SK-N-SH (cell line): ENCODE data around the gene CTRB1. TPM values are rescaled to one million over a fixed set of nuclear protein-coding genes. Genes with fewer than 3 reads are reported as not detected.
"Not testable (repeated sequence)": the region's sequence is repeated elsewhere in the genome, so short reads cannot be mapped to it uniquely, and the experiment has no call there.

Experiments used
- CTCF ChIA-PET: fragments of 300-600, 350-600 bp; formaldehyde crosslinking; extraction: SDS; loops from one replicate; lab custom pipeline; 2021; lab: Yijun Ruan, JAX
- POLR2A ChIA-PET: fragments of 350-600 bp; sonication (Branson Sonifier 250); formaldehyde crosslinking; extraction: SDS; loops from one replicate; lab custom pipeline; 2020; ENCODE audit warnings: antibody characterized with exemption, inconsistent platforms; lab: Yijun Ruan, JAX
- DNase-seq: peaks from one replicate; pipeline ENCODE4 v3.0.0; 2012
- H2AFZ ChIP-seq: fragments of 200-600 bp; sonication (generic); 2 replicates; pipeline ENCODE4 v1.8.1; 2016; ENCODE audit warnings: antibody characterized with exemption, mild to moderate bottlenecking, low read depth
- H3F3A ChIP-seq: fragments of 200-600 bp; sonication (generic); replicated peaks from 2 replicates; pipeline ENCODE3; 2016; ENCODE audit warnings: antibody characterized with exemption, mild to moderate bottlenecking; ENCODE audit not compliant: insufficient read depth
- H3K27ac ChIP-seq, 2 experiments: fragments of 200-500 bp in 1 of 2; fragments of 200-600 bp in 1 of 2; sonication (Bioruptor generic) in 1 of 2; sonication (generic), shearing (Covaris generic) in 1 of 2; 2 replicates each; pipeline versions ENCODE4 v1.5.1 to v1.6.1; 2014 to 2016; ENCODE audit warnings: low read depth in 2 of 2, inconsistent platforms in 1 of 2, low read length in 1 of 2, mild to moderate bottlenecking in 1 of 2, mixed read lengths in 1 of 2
- H3K27me3 ChIP-seq: fragments of 200-600 bp; sonication (generic), shearing (Covaris generic); 2 replicates; pipeline ENCODE4 v1.6.1; 2016; ENCODE audit warnings: mixed run types; ENCODE audit not compliant: insufficient read depth
- H3K36me3 ChIP-seq, 2 experiments: fragments of 200-500 bp in 1 of 2; fragments of 200-600 bp in 1 of 2; sonication (Bioruptor generic) in 1 of 2; sonication (generic) in 1 of 2; replicated peaks in 1 of 2; 2 replicates each; pipeline versions ENCODE3 to v1.5.1; 2014 to 2016; ENCODE audit warnings: low read length in 1 of 2, mild to moderate bottlenecking in 1 of 2; ENCODE audit not compliant: insufficient read depth in 2 of 2, control insufficient read depth in 1 of 2
- H3K4me1 ChIP-seq, 2 experiments: fragments of 200-500 bp in 1 of 2; fragments of 200-600 bp in 1 of 2; sonication (Bioruptor generic) in 1 of 2; sonication (generic), shearing (Covaris generic) in 1 of 2; 2 replicates each; pipeline versions ENCODE4 v1.5.1 to v1.6.1; 2014 to 2016; ENCODE audit warnings: low read depth in 1 of 2, low read length in 1 of 2, mixed run types in 1 of 2; ENCODE audit not compliant: insufficient read depth in 2 of 2, control insufficient read depth in 1 of 2
- H3K4me2 ChIP-seq: fragments of 200-600 bp; sonication (generic), shearing (Covaris generic); 2 replicates; pipeline ENCODE4 v1.6.1; 2017; ENCODE audit warnings: mixed run types
- H3K4me3 ChIP-seq, 2 experiments: fragments of 200-500 bp in 1 of 2; fragments of 200-600 bp in 1 of 2; sonication (Bioruptor generic) in 1 of 2; sonication (generic), shearing (Covaris generic) in 1 of 2; 2 replicates each; pipeline versions ENCODE4 v1.5.1 to v1.8.1; 2014 to 2016; ENCODE audit warnings: low read depth in 2 of 2, inconsistent platforms in 1 of 2, low read length in 1 of 2, mild to moderate bottlenecking in 1 of 2, mixed read lengths in 1 of 2, moderate library complexity in 1 of 2
- H3K79me2 ChIP-seq: fragments of 200-600 bp; sonication (generic); 2 replicates; pipeline ENCODE4 v1.8.1; 2017; ENCODE audit warnings: mild to moderate bottlenecking; ENCODE audit not compliant: insufficient read depth
- H3K9ac ChIP-seq: fragments of 200-600 bp; sonication (generic); 2 replicates; pipeline ENCODE4 v1.6.1; 2017; ENCODE audit warnings: mixed run types
- H3K9me2 ChIP-seq: fragments of 200-600 bp; sonication (generic); 2 replicates; pipeline ENCODE4 v1.6.1; 2017; ENCODE audit warnings: mixed run types
- H3K9me3 ChIP-seq: fragments of 200-600 bp; sonication (generic); 2 replicates; pipeline ENCODE4 v1.6.1; 2017; ENCODE audit warnings: mixed run types, mild to moderate bottlenecking, moderate library complexity
- H4K20me1 ChIP-seq: fragments of 200-600 bp; sonication (generic); 2 replicates; pipeline ENCODE4 v1.6.1; 2017; ENCODE audit warnings: mild to moderate bottlenecking, mixed run types; ENCODE audit not compliant: insufficient read depth
- CHD2 ChIP-seq: fragments of 150-350 bp; IDR thresholded peaks from 2 replicates; pipeline ENCODE4 v1.6.1; 2018; ENCODE audit warnings: low read length; ENCODE audit not compliant: partially characterized antibody
- FOSL2 ChIP-seq: IDR thresholded peaks from 2 replicates; pipeline ENCODE4 v1.4.0; 2012; ENCODE audit warnings: low read depth, mild to moderate bottlenecking, moderate library complexity, borderline replicate concordance
- FOXJ3 ChIP-seq: sonication (generic); formaldehyde crosslinking; IDR thresholded peaks from 2 replicates; pipeline ENCODE4 v1.5.1; 2020; ENCODE audit warnings: mild to moderate bottlenecking, missing genetic modification reagents
- GABPA ChIP-seq: IDR thresholded peaks from 2 replicates; pipeline ENCODE4 v1.4.0; 2012; ENCODE audit warnings: low read depth, mild to moderate bottlenecking
- GATA2 ChIP-seq: sonication (generic); formaldehyde crosslinking; IDR thresholded peaks from 2 replicates; pipeline ENCODE4 v1.5.0; 2020; ENCODE audit warnings: mild to moderate bottlenecking, missing genetic modification reagents
- JUND ChIP-seq: IDR thresholded peaks from 2 replicates; pipeline ENCODE4 v1.4.0; 2012
- MAX ChIP-seq: IDR thresholded peaks from 2 replicates; pipeline ENCODE4 v1.4.0; 2012; ENCODE audit warnings: low read depth
- NFIC ChIP-seq: IDR thresholded peaks from 2 replicates; pipeline ENCODE4 v1.4.0; 2012; ENCODE audit warnings: borderline replicate concordance
- NRF1 ChIP-seq: IDR thresholded peaks from 2 replicates; pipeline ENCODE4 v1.6.1; 2012; ENCODE audit warnings: low read depth, mild to moderate bottlenecking, low read length
- RCOR1 ChIP-seq: fragments of 150-350 bp; IDR thresholded peaks from 2 replicates; pipeline ENCODE4 v1.6.1; 2017; ENCODE audit warnings: antibody characterized with exemption, low read length
- RFX5 ChIP-seq: IDR thresholded peaks from 2 replicates; pipeline ENCODE4 v1.6.1; 2012; ENCODE audit warnings: mild to moderate bottlenecking, improper control_type of control experiment, low read length
- RXRA ChIP-seq: IDR thresholded peaks from 2 replicates; pipeline ENCODE4 v1.4.0; 2012; ENCODE audit warnings: low read depth, mild to moderate bottlenecking, borderline replicate concordance
- TAF1 ChIP-seq: IDR thresholded peaks from 2 replicates; pipeline ENCODE4 v1.6.1; 2012; ENCODE audit warnings: low read depth, mild to moderate bottlenecking, low read length, moderate library complexity, borderline replicate concordance
- TCF12 ChIP-seq: IDR thresholded peaks from 2 replicates; pipeline ENCODE4 v1.4.0; 2012
- WGBS: methylation state at CpG from one replicate; pipeline ENCODE4 v1.1.6; 2017; ENCODE audit warnings: low lambda C conversion rate; 5-methylcytosine and 5-hydroxymethylcytosine counted together
- polyA plus RNA-seq, 3 experiments: library from polyadenylated mRNA; depleted of rRNA; stranded (reverse); fragments of >200 nt; gene quantifications; 2 replicates each; pipeline ENCODE4 v1.2.3, GENCODE V29; 2012
- TF ChIP-seq, protein P1 (sequence below): IDR thresholded peaks from 2 replicates; pipeline ENCODE4 v1.6.1; 2012; ENCODE audit warnings: mild to moderate bottlenecking, low read depth, low read length, moderate library complexity
- TF ChIP-seq, protein P2 (sequence below): IDR thresholded peaks from 2 replicates; pipeline ENCODE4; 2012

The CTRB1 gene
- polyA plus RNA-seq, 1 of the 3 experiments (the other 2 are of a cell fraction): not detected

GRCh38 chr16:75266738-75267630 is 48.2 kb downstream of the CTRB1 start (continued):
- TF ChIP-seq, protein P1, sequence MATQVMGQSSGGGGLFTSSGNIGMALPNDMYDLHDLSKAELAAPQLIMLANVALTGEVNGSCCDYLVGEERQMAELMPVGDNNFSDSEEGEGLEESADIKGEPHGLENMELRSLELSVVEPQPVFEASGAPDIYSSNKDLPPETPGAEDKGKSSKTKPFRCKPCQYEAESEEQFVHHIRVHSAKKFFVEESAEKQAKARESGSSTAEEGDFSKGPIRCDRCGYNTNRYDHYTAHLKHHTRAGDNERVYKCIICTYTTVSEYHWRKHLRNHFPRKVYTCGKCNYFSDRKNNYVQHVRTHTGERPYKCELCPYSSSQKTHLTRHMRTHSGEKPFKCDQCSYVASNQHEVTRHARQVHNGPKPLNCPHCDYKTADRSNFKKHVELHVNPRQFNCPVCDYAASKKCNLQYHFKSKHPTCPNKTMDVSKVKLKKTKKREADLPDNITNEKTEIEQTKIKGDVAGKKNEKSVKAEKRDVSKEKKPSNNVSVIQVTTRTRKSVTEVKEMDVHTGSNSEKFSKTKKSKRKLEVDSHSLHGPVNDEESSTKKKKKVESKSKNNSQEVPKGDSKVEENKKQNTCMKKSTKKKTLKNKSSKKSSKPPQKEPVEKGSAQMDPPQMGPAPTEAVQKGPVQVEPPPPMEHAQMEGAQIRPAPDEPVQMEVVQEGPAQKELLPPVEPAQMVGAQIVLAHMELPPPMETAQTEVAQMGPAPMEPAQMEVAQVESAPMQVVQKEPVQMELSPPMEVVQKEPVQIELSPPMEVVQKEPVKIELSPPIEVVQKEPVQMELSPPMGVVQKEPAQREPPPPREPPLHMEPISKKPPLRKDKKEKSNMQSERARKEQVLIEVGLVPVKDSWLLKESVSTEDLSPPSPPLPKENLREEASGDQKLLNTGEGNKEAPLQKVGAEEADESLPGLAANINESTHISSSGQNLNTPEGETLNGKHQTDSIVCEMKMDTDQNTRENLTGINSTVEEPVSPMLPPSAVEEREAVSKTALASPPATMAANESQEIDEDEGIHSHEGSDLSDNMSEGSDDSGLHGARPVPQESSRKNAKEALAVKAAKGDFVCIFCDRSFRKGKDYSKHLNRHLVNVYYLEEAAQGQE: no peak
- no peak for TF ChIP-seq TCF12
- TF ChIP-seq GATA2 (CRISPR knock-in tag): no peak
- TF ChIP-seq FOXJ3: no peak

GRCh38 chr16:75267631-75268264 is 49.0 kb downstream of the CTRB1 start:
- Histone ChIP-seq H3K4me1 (peaks cover 25 to 42% of the 10 kb centered on the region in 2 experiments), H3K79me2 (peaks cover 39% of the 10 kb centered on the region), H2AFZ (no peak overlapping the region), H3K4me3 (no peak overlapping the region), H3K9me3 (no peaks in the 10 kb centered on the region), H3K27ac (no peak overlapping the region), H3K9ac (no peak overlapping the region), H3K36me3 (peaks cover 4 to 5% of the 10 kb centered on the region in 2 experiments), H3F3A (peaks cover 3% of the 10 kb centered on the region), H3K4me2 (peak overlapping the region; percentile 18; the same call in 1 of the 2 replicates), H4K20me1 (peaks cover 20% of the 10 kb centered on the region), H3K9me2 (no peaks in the 10 kb centered on the region), H3K27me3 (no peaks in the 10 kb centered on the region)
- POLR2A ChIA-PET: no interaction called here
- WGBS: 40% methylated on average over 2 of the region's 10 CpGs
- peak; percentile 38 for DNase-seq
- TF ChIP-seq TAF1: no peak
- no peak for TF ChIP-seq RCOR1
- TF ChIP-seq TCF12: peak; percentile 79
- peak; percentile 73; the same call in 1 of the 2 replicates for TF ChIP-seq NFIC
- TF ChIP-seq, protein P2, sequence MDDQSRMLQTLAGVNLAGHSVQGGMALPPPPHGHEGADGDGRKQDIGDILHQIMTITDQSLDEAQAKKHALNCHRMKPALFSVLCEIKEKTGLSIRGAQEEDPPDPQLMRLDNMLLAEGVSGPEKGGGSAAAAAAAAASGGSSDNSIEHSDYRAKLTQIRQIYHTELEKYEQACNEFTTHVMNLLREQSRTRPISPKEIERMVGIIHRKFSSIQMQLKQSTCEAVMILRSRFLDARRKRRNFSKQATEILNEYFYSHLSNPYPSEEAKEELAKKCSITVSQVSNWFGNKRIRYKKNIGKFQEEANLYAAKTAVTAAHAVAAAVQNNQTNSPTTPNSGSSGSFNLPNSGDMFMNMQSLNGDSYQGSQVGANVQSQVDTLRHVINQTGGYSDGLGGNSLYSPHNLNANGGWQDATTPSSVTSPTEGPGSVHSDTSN: peak; percentile 29; the same call in 1 of the 2 replicates
- peak; percentile 82 for TF ChIP-seq JUND
- no peak for TF ChIP-seq GABPA
- TF ChIP-seq MAX: no peak
- no peak for TF ChIP-seq NRF1
- no peak for TF ChIP-seq RFX5
- no peak for TF ChIP-seq FOXJ3
- TF ChIP-seq CHD2: no peak
- TF ChIP-seq RXRA: peak; percentile 36; the same call in 1 of the 2 replicates
- TF ChIP-seq FOSL2: peak; percentile 90
- CTCF ChIA-PET: interaction anchor here (1.0 kb wide), 1 partner anchor 118 kb away, joined by 4 read pairs; no protein-coding TSS in a partner anchor

DNA sequence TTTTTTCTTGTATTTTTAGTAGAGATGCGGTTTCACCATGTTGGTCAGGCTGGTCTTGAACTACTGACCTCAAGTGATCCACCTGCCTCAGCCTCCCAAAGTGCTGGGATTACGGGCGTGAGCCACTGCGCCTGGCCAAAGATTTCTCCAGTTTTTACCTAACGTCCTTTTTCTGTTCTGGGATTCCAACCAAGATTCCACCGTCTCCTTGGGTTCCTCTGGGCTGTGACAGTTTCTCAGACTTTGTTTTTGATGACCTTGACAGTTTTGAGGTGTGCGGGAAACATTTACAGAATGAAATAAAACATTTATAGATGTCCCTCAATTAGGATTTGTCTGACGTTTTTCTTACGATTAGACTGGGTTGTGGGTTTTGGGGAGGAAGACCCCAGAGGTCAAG is 50.6 kb downstream of the CTRB1 start:
- H3F3A ChIP-seq, H3K9me2 ChIP-seq, H2AFZ ChIP-seq, POLR2A ChIA-PET, H3K9me3 ChIP-seq, H3K27ac ChIP-seq, H3K9ac ChIP-seq, H3K4me3 ChIP-seq, H3K4me2 ChIP-seq, DNase-seq, H3K36me3 ChIP-seq, H4K20me1 ChIP-seq, H3K27me3 ChIP-seq: not testable (repeated sequence)
- WGBS: 94% methylated on average over 9 of the region's 9 CpGs
- CTCF ChIA-PET: interaction anchor here (1.2 kb wide), 1 partner anchor 11 kb away, joined by 3 read pairs; no protein-coding TSS in a partner anchor
- peaks cover 23% of the 10 kb centered on the region for H3K79me2 ChIP-seq
- H3K4me1 ChIP-seq: peaks cover 9 to 26% of the 10 kb centered on the region in 2 experiments; a peak in 3 of 4 replicates
